Fibroblast of lung (primary cell): Measurements from ENCODE around the gene RYR1. TPM values are rescaled to one million over a fixed set of nuclear protein-coding genes. Genes with fewer than 3 reads are reported as not detected.

Experiments used
- DNase-seq, 2 donors: peaks; one replicate each; pipeline versions ENCODE4 v3.0.0 to v3.0.0-alpha.2; 2010; ENCODE audit warnings: low read depth in 2 of 2
- H2AFZ ChIP-seq: 2 replicates; pipeline ENCODE4 v1.5.1; 2012; ENCODE audit warnings: low read length, control low read depth, inconsistent platforms
- H3K27ac ChIP-seq: 2 replicates; pipeline ENCODE4 v1.5.1; 2011; ENCODE audit warnings: low read length, control low read depth; ENCODE audit not compliant: insufficient read depth
- H3K27me3 ChIP-seq: 2 replicates; pipeline ENCODE4 v1.5.1; 2011; ENCODE audit warnings: mild to moderate bottlenecking, low read length; ENCODE audit not compliant: control insufficient read depth, insufficient read depth
- H3K36me3 ChIP-seq: 2 replicates; pipeline ENCODE4 v1.5.1; 2011; ENCODE audit warnings: low read length; ENCODE audit not compliant: control insufficient read depth, insufficient read depth
- H3K4me1 ChIP-seq: 2 replicates; pipeline ENCODE4 v1.5.1; 2011; ENCODE audit warnings: low read length; ENCODE audit not compliant: control insufficient read depth, insufficient read depth; ENCODE audit errors: extremely low read depth
- H3K4me2 ChIP-seq: 2 replicates; pipeline ENCODE4 v1.5.1; 2011; ENCODE audit warnings: low read length, control low read depth; ENCODE audit not compliant: insufficient read depth; ENCODE audit errors: extremely low read depth
- H3K4me3 ChIP-seq, 4 experiments: fragments of 200-600 bp in 1 of 4; sonication (generic) in 1 of 4; replicated peaks in 1 of 4; 2 replicates each; pipeline ENCODE4 v1.5.1; 2011 to 2016; ENCODE audit warnings: low read length in 4 of 4, low read depth in 3 of 4, mild to moderate bottlenecking in 3 of 4, control low read depth in 2 of 4, inconsistent platforms in 1 of 4, mixed read lengths in 1 of 4; ENCODE audit not compliant: insufficient read depth in 1 of 4; ENCODE audit errors: control extremely low read depth in 1 of 4
- H3K79me2 ChIP-seq: 2 replicates; pipeline ENCODE4 v1.5.1; 2012; ENCODE audit warnings: mild to moderate bottlenecking, low read length, inconsistent platforms; ENCODE audit not compliant: control insufficient read depth, insufficient read depth
- H3K9ac ChIP-seq: 2 replicates; pipeline ENCODE4 v1.5.1; 2011; ENCODE audit warnings: mild to moderate bottlenecking, low read length, control low read depth; ENCODE audit not compliant: insufficient read depth
- H3K9me3 ChIP-seq: 2 replicates; pipeline ENCODE4 v1.5.1; 2012; ENCODE audit warnings: low read depth, low read length; ENCODE audit not compliant: control insufficient read depth, insufficient read depth
- H4K20me1 ChIP-seq: 2 replicates; pipeline ENCODE4 v1.5.1; 2011; ENCODE audit warnings: low read length; ENCODE audit not compliant: control insufficient read depth, insufficient read depth; ENCODE audit errors: extremely low read depth
- EZH2 ChIP-seq: IDR thresholded peaks from 2 replicates; pipeline ENCODE4 v1.5.1; 2012; ENCODE audit warnings: low read length, control low read depth, mild to moderate bottlenecking; ENCODE audit errors: missing control alignments
- polyA plus RNA-seq, 2 donors: library from polyadenylated mRNA; depleted of rRNA in 1 of 2; stranded (reverse) in 1 of 2; unstranded in 1 of 2; fragments of >200 nt; gene quantifications; 2 replicates each; pipeline ENCODE4 v1.2.1, GENCODE V29; 2011 to 2012; ENCODE audit warnings: missing spikeins in 1 of 2
- total RNA-seq: library from RNA; depleted of rRNA; stranded (reverse); fragments of >200 nt; gene quantifications from 2 replicates; pipeline ENCODE4 v1.2.1, GENCODE V29; 2014
- TF ChIP-seq, protein P1 (sequence below), 2 donors: IDR thresholded peaks in 1 of 2; conservative IDR thresholded peaks in 1 of 2; 1 replicate in 1 of 2; 2 replicates in 1 of 2; pipeline ENCODE4 v1.5.1; 2011 to 2012; ENCODE audit warnings: low read length in 2 of 2, control low read depth in 1 of 2, inconsistent platforms in 1 of 2, low read depth in 1 of 2, mild to moderate bottlenecking in 1 of 2

The RYR1 gene
- total and polyA plus RNA-seq, 2 donors (not counting 1 experiment from before 2014, with no cell fraction given) = under 0.01 TPM

GRCh38 chr19:38440592-38440991, 7.1 kb downstream of the RYR1 start:
- no peak overlapping the region for H3K4me2 ChIP-seq
- no peaks in the 10 kb centered on the region for H3K36me3 ChIP-seq
- H3K9me3 ChIP-seq = no peaks in the 10 kb centered on the region
- H3K79me2 ChIP-seq = no peaks in the 10 kb centered on the region
- H3K27me3 ChIP-seq = no peaks in the 10 kb centered on the region
- H2AFZ ChIP-seq = no peak overlapping the region
- no peak for TF ChIP-seq EZH2
- TF ChIP-seq, protein P1, sequence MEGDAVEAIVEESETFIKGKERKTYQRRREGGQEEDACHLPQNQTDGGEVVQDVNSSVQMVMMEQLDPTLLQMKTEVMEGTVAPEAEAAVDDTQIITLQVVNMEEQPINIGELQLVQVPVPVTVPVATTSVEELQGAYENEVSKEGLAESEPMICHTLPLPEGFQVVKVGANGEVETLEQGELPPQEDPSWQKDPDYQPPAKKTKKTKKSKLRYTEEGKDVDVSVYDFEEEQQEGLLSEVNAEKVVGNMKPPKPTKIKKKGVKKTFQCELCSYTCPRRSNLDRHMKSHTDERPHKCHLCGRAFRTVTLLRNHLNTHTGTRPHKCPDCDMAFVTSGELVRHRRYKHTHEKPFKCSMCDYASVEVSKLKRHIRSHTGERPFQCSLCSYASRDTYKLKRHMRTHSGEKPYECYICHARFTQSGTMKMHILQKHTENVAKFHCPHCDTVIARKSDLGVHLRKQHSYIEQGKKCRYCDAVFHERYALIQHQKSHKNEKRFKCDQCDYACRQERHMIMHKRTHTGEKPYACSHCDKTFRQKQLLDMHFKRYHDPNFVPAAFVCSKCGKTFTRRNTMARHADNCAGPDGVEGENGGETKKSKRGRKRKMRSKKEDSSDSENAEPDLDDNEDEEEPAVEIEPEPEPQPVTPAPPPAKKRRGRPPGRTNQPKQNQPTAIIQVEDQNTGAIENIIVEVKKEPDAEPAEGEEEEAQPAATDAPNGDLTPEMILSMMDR (conservative IDR thresholded peaks at IDR 0.05 in 1 of 2, IDR thresholded peaks at IDR 0.05 in 1 of 2; ENCODE audit: low read depth in 1 of 2, low read length in 2 of 2) = no peak
- no peak overlapping the region for H3K4me3 ChIP-seq
- H3K27ac ChIP-seq = no peak overlapping the region
- H4K20me1 ChIP-seq = no peaks in the 10 kb centered on the region
- H3K9ac ChIP-seq = no peak overlapping the region
- no peak for DNase-seq
- H3K4me1 ChIP-seq = no peaks in the 10 kb centered on the region

- Histone ChIP-seq H3K27me3 (no peaks in the 10 kb centered on the region), H3K79me2 (no peaks in the 10 kb centered on the region), H3K4me3 (no peak overlapping the region), H3K27ac (no peak overlapping the region), H4K20me1 (no peaks in the 10 kb centered on the region), H3K4me1 (no peaks in the 10 kb centered on the region), H3K4me2 (no peak overlapping the region), H3K36me3 (no peaks in the 10 kb centered on the region), H3K9ac (no peak overlapping the region), H3K9me3 (no peaks in the 10 kb centered on the region), H2AFZ (no peak overlapping the region)
- no peak for DNase-seq
- TF ChIP-seq EZH2 = no peak
- TF ChIP-seq, protein P1 (conservative IDR thresholded peaks at IDR 0.05 in 1 of 2, IDR thresholded peaks at IDR 0.05 in 1 of 2; ENCODE audit: low read depth in 1 of 2, low read length in 2 of 2) = no peak
These were observed 8.3 kb downstream of the RYR1 start for GRCh38 chr19:38441657-38442348.

- H3K27ac ChIP-seq = no peak overlapping the region
- no peak for DNase-seq
- no peak overlapping the region for H3K9ac ChIP-seq
- no peak overlapping the region for H3K4me3 ChIP-seq
- H3K9me3 ChIP-seq = no peaks in the 10 kb centered on the region
- no peaks in the 10 kb centered on the region for H3K79me2 ChIP-seq
- H3K4me2 ChIP-seq = no peak overlapping the region
- TF ChIP-seq, protein P1 (conservative IDR thresholded peaks at IDR 0.05 in 1 of 2, IDR thresholded peaks at IDR 0.05 in 1 of 2; ENCODE audit: low read depth in 1 of 2, low read length in 2 of 2) = no peak
- no peak for TF ChIP-seq EZH2
- no peaks in the 10 kb centered on the region for H4K20me1 ChIP-seq
- H2AFZ ChIP-seq = no peak overlapping the region
- H3K36me3 ChIP-seq = no peaks in the 10 kb centered on the region
- no peaks in the 10 kb centered on the region for H3K27me3 ChIP-seq
- H3K4me1 ChIP-seq = no peaks in the 10 kb centered on the region
These were observed 9.2 kb downstream of the RYR1 start for GRCh38 chr19:38442736-38443135.
